Measurements from ENCODE around the gene KRTAP19-6. TPM values are rescaled to one million over a fixed set of nuclear protein-coding genes. Genes with fewer than 3 reads are reported as not detected.
"Not testable (repeated sequence)": the region's sequence is repeated elsewhere in the genome, so short reads cannot be mapped to it uniquely, and the experiment has no call there.

KRTAP19-6 gene
- total RNA-seq: not detected

- ATAC-seq (no peak), DNase-seq (ENCODE audit: low spot score in 2 of 2) (no peak)
- Mint-ChIP-seq H3K9me3 (peaks cover 4 to 15% of the 10 kb centered on the region in 2 donors), H3K36me3 (no peaks in the 10 kb centered on the region), H3K27ac (no peak within 1 kb of the TSS)
Measured at GRCh38 chr21:30541764-30542163, at the start of gene KRTAP19-6. TSS of gene KRTAP19-6 (minus strand) at chr21:30541864. CDS start at chr21:30541833, 31 bp downstream.

GRCh38 chr21:30590297-30590696, 48.6 kb upstream of the KRTAP19-6 start, which contains the start of gene KRTAP22-2:
TSS of gene KRTAP22-2 (minus strand) at chr21:30590397.
- Mint-ChIP-seq H3K9me3 (no peaks in the 10 kb centered on the region), H3K27ac (no peak within 1 kb of the TSS), H3K36me3 (no peaks in the 10 kb centered on the region)
- ATAC-seq (no peak), DNase-seq (ENCODE audit: low spot score in 2 of 2) (no peak)

GRCh38 chr21:30582870-30583269, 41.2 kb upstream of the KRTAP19-6 start:
- H3K27ac Mint-ChIP-seq: no peak overlapping the region
- no peaks in the 10 kb centered on the region for H3K36me3 Mint-ChIP-seq
- peaks cover 0 to 4% of the 10 kb centered on the region in 2 donors for H3K9me3 Mint-ChIP-seq
- ATAC-seq (no peak), DNase-seq (ENCODE audit: low spot score in 2 of 2) (no peak)

- peaks cover 0 to 4% of the 10 kb centered on the region in 2 donors for H3K9me3 Mint-ChIP-seq
- no peaks in the 10 kb centered on the region for H3K36me3 Mint-ChIP-seq
- DNase-seq (ENCODE audit: low spot score in 2 of 2): no peak
- no peak overlapping the region for H3K27ac Mint-ChIP-seq
- ATAC-seq: no peak
Measured at GRCh38 chr21:30580132-30580531, 38.5 kb upstream of the KRTAP19-6 start.

GRCh38 chr21:30579346-30579745, 37.7 kb upstream of the KRTAP19-6 start:
- H3K36me3 Mint-ChIP-seq: no peaks in the 10 kb centered on the region
- H3K9me3 Mint-ChIP-seq: peaks cover 0 to 2% of the 10 kb centered on the region in 2 donors
- no peak overlapping the region for H3K27ac Mint-ChIP-seq
- DNase-seq (ENCODE audit: low spot score in 2 of 2) (no peak), ATAC-seq (no peak)

- ATAC-seq (no peak), DNase-seq (ENCODE audit: low spot score in 2 of 2) (no peak)
- Mint-ChIP-seq H3K27ac (no peak overlapping the region), H3K36me3 (no peaks in the 10 kb centered on the region), H3K9me3 (peaks cover 0 to 4% of the 10 kb centered on the region in 2 donors)
Measured at GRCh38 chr21:30577766-30578165, 36.1 kb upstream of the KRTAP19-6 start.

GRCh38 chr21:30567617-30568016, 26.0 kb upstream of the KRTAP19-6 start:
- DNase-seq (ENCODE audit: low spot score in 2 of 2): no peak
- Mint-ChIP-seq H3K36me3 (no peaks in the 10 kb centered on the region), H3K9me3 (peaks cover 4 to 9% of the 10 kb centered on the region in 2 donors), H3K27ac (no peak overlapping the region)
- ATAC-seq: no peak

GRCh38 chr21:30563630-30564029, 22.0 kb upstream of the KRTAP19-6 start:
- peaks cover 0 to 4% of the 10 kb centered on the region in 2 donors for H3K9me3 Mint-ChIP-seq
- no peak overlapping the region for H3K27ac Mint-ChIP-seq
- no peaks in the 10 kb centered on the region for H3K36me3 Mint-ChIP-seq
- ATAC-seq (no peak), DNase-seq (ENCODE audit: low spot score in 2 of 2) (no peak)

- H3K9me3 Mint-ChIP-seq: peaks cover 0 to 4% of the 10 kb centered on the region in 2 donors
- DNase-seq (ENCODE audit: low spot score in 2 of 2) (no peak), ATAC-seq (no peak)
- no peaks in the 10 kb centered on the region for H3K36me3 Mint-ChIP-seq
- H3K27ac Mint-ChIP-seq: no peak overlapping the region
Measured at GRCh38 chr21:30563072-30563471, 21.4 kb upstream of the KRTAP19-6 start.

- ATAC-seq: no peak
- DNase-seq (ENCODE audit: low spot score in 2 of 2): no peak
- no peaks in the 10 kb centered on the region for H3K36me3 Mint-ChIP-seq
- no peak overlapping the region for H3K27ac Mint-ChIP-seq
- H3K9me3 Mint-ChIP-seq: peaks cover 0 to 4% of the 10 kb centered on the region in 2 donors
Measured at GRCh38 chr21:30561957-30562356, 20.3 kb upstream of the KRTAP19-6 start.

- H3K27ac Mint-ChIP-seq: no peak within 1 kb of the TSS
- H3K36me3 Mint-ChIP-seq: no peaks in the 10 kb centered on the region
- DNase-seq (ENCODE audit: low spot score in 2 of 2): no peak
- H3K9me3 Mint-ChIP-seq: peaks cover 0 to 4% of the 10 kb centered on the region in 2 donors
- ATAC-seq: no peak
Measured at GRCh38 chr21:30561264-30561895, 19.7 kb upstream of the KRTAP19-6 start, which contains the start of gene KRTAP19-7. TSS of gene KRTAP19-7 (minus strand) at chr21:30561314. CDS start at chr21:30561289, 25 bp downstream.

GRCh38 chr21:30555095-30555494, 13.4 kb upstream of the KRTAP19-6 start:
- DNase-seq (ENCODE audit: low spot score in 2 of 2): no peak

GRCh38 chr21:30552782-30553181, 11.1 kb upstream of the KRTAP19-6 start:
- DNase-seq (ENCODE audit: low spot score in 2 of 2) (no peak), ATAC-seq (no peak)
- Mint-ChIP-seq H3K27ac (no peak overlapping the region), H3K9me3 (peaks cover 5 to 21% of the 10 kb centered on the region in 2 donors), H3K36me3 (no peaks in the 10 kb centered on the region)

More at GRCh38 chr21:30555095-30555494, 13.4 kb upstream of the KRTAP19-6 start:
- Mint-ChIP-seq H3K27ac (no peak overlapping the region), H3K9me3 (peaks cover 3 to 17% of the 10 kb centered on the region in 2 donors), H3K36me3 (no peaks in the 10 kb centered on the region)
- no peak for ATAC-seq

- DNase-seq (ENCODE audit: low spot score in 2 of 2): no peak
- Mint-ChIP-seq H3K9me3 (peaks cover 3 to 5% of the 10 kb centered on the region in 2 donors), H3K27ac (no peak overlapping the region), H3K36me3 (no peaks in the 10 kb centered on the region)
- ATAC-seq: no peak
Measured at GRCh38 chr21:30518876-30519275, 22.8 kb downstream of the KRTAP19-6 start.

- DNase-seq (ENCODE audit: low spot score in 2 of 2) (no peak), ATAC-seq (no peak)
- Mint-ChIP-seq H3K27ac (no peak overlapping the region), H3K9me3 (peaks cover 3 to 5% of the 10 kb centered on the region in 2 donors), H3K36me3 (no peaks in the 10 kb centered on the region)
Measured at GRCh38 chr21:30515681-30516080, 26.0 kb downstream of the KRTAP19-6 start.

- H3K27ac Mint-ChIP-seq, H3K9me3 Mint-ChIP-seq, H3K36me3 Mint-ChIP-seq, ATAC-seq: not testable (repeated sequence)
- peak in 1 of 2 donors; percentile 12 for DNase-seq (ENCODE audit: low spot score in 2 of 2)
Measured at GRCh38 chr21:30505621-30506205, 36.0 kb downstream of the KRTAP19-6 start.

GRCh38 chr21:30502041-30502440, 39.6 kb downstream of the KRTAP19-6 start, which contains the start of gene KRTAP19-5:
TSS of gene KRTAP19-5 (minus strand) at chr21:30502141. CDS start at chr21:30502090, 51 bp downstream.
- no peaks in the 10 kb centered on the region for H3K9me3 Mint-ChIP-seq
- no peak for ATAC-seq
- DNase-seq (ENCODE audit: low spot score in 2 of 2): no peak
- no peaks in the 10 kb centered on the region for H3K36me3 Mint-ChIP-seq
- no peak within 1 kb of the TSS for H3K27ac Mint-ChIP-seq

GRCh38 chr21:30497065-30497464, 44.6 kb downstream of the KRTAP19-6 start, which contains the start of gene KRTAP19-4:
TSS of gene KRTAP19-4 (minus strand) at chr21:30497165. CDS start at chr21:30497110, 55 bp downstream.
- ATAC-seq (no peak), DNase-seq (ENCODE audit: low spot score in 2 of 2) (no peak)
- Mint-ChIP-seq H3K36me3 (no peaks in the 10 kb centered on the region), H3K9me3 (no peaks in the 10 kb centered on the region), H3K27ac (no peak within 1 kb of the TSS)
